DMS153 treated with DMSO at 0.1 percent for 48 hours (cell line): Measurements from ENCODE around the gene DTNBP1.

ENCODE experiments used
- DNase-seq: peaks from one replicate; lab custom pipeline; 2025; ENCODE audit not compliant: unreplicated experiment; lab: John Stamatoyannopoulos, UW

The DTNBP1 gene

DNA sequence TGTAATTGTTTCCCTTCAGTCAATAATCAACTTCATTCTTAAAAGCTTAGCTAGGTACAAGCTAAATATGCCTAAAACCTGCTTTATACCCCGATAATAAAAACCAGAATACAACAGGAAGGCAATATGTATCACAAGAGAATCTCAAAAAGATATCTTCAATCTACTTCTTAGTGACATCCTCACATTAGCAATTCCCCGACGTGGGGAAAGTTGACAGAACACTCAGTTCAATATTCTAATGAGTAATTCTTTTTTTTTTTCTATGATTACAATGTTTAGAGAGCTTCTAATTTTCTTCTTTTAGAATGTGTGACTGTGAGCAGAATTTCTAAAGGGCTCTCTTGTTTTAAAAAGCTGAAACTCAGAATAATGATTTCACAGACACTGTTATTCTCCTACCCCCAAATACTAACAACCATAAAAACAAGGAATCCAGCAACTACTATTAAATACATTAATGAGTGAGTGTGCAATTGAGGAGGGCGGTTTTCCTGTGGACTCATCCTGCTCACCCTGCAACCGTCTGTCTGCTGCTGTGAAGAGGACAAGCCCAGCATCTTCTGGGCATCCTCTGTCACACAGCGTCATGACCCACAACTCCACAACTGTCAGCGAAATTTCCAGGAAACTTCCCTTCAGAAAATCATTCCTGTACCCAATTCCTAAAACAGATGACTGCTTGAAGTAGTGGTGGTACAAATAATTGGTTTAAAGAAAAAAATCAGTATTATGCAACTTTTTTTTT lies 68.1 kb downstream of the DTNBP1 start:
- DNase-seq = no peak

GRCh38 chr6:15593798-15594197 lies 69.0 kb downstream of the DTNBP1 start:
- DNase-seq = no peak

DNA sequence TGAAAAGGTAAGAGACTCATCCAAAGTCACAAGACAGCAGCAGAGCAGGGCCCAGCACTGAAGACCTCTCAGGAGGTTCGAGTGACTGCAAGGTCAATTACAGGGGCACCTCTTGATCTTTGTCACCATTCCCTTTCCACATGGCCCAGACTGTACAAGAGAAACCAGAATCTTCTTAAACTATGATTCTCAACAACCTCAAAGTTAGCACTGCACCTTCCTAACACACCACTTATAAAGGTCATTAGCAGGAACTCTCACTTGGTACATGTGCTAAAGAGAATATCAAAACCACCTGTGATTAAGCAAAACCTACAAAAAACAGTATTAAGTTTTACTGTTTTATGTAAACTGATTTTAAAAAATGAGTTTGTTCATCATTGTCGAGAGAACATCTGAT lies 70.2 kb downstream of the DTNBP1 start:
- DNase-seq = no peak

- no peak for DNase-seq
Measured at GRCh38 chr6:15588971-15589634, 73.7 kb downstream of the DTNBP1 start.

- no peak for DNase-seq
Measured at GRCh38 chr6:15586503-15586902, 76.3 kb downstream of the DTNBP1 start.

- DNase-seq = no peak
Measured at GRCh38 chr6:15585760-15586214, 77.0 kb downstream of the DTNBP1 start.

- no peak for DNase-seq
Measured at GRCh38 chr6:15582499-15582898, 80.3 kb downstream of the DTNBP1 start.

DNA sequence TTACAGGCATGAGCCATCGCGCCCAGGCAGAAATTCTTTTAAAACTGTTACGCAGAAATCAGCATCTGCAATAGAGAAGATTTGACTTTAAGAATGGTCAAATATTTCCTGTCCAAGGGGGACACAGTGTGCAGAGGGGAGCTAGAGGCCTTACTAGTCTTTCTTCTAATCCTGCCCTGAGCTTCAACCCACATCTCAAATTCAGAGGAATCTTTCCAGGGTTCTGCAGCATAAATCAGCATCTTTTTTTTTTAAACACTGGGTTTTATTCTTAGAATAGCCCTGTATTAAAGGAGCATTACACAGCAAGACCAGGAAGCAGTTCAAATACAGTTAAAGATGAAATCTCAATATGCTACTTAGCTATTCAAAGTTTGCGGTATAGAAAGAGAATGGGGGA lies 81.1 kb downstream of the DTNBP1 start:
- DNase-seq = no peak

DNA sequence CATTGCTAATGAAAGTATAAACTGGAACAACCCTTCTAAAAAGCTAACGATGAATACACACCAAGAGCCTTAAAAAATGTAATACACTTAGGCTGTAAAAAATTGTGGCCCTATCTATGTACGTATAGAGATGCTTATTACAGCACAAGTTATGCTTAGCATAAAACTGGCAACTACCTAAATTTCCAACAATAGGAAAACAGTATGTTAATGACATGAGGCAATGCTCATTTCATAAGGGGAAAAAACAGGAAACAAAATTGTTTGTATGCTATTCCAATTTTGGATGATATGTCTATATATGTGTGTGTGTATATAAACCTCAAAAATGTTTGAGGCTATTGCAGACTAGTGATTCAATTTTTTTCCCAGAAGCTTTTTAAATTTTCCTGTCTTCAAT lies 82.5 kb downstream of the DTNBP1 start:
- no peak for DNase-seq

DNA sequence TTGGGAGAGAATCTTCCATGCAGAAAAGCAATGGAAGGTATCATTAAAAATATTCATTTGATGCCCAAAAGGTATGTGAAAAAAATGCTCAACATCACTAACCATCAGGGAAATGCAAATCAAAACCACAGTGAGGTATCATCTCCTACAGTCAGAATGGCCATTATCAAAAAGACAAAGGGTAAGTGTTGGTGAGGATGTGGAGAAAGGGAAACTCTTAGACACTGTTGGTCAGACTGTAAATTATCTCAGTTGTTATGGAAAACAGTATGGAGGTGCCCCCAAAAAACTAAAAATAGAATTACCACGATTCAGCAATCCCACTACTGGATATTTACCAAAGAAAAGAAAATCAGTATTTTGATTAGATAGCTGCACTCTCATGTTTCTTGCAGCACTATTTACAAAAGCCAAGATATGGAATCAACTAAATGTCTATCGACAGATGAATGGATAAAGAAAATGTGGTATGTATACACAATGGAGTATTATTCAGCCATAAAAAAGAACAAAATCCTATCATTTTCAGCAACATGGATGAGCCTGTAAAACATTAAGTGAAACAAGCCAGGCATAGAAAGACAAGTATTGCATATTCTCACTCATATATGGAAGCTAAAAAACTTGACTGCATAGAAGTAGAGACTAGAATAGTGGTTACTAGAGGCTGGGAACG lies 84.0 kb downstream of the DTNBP1 start:
- DNase-seq = no peak

DNA sequence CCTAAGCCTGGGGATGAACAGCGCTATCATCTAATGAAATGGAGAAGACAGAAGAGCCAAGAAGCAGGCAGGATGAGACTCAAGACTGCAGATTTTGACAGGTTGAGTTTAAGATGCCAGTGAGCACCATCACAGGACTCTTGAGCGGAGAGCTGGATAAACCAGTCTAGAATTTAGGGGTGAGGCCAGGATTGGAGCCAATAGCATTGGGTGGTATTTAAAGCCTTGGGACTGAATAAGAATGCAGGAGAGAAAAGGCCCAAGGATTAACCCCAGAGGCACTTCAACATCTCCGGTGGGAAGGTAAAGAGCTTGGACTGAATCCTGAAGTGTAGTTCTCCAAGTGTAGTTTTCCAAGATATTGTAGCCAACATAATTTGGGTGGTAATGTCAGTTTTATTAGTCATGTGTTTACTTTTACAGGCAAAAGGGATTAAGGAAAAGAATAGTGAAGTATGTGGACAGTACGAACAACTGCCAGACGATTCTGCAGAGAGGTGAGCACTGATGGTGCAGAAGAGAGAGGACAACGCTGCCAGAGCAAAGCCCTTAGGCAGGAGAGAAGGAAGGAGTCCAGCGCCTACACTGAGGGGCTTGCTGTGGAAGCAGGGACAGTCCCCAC lies 85.2 kb downstream of the DTNBP1 start:
- DNase-seq = no peak

GRCh38 chr6:15577106-15577505 lies 85.7 kb downstream of the DTNBP1 start:
- no peak for DNase-seq

- no peak for DNase-seq
Measured at GRCh38 chr6:15575357-15576033, 87.3 kb downstream of the DTNBP1 start.

DNA sequence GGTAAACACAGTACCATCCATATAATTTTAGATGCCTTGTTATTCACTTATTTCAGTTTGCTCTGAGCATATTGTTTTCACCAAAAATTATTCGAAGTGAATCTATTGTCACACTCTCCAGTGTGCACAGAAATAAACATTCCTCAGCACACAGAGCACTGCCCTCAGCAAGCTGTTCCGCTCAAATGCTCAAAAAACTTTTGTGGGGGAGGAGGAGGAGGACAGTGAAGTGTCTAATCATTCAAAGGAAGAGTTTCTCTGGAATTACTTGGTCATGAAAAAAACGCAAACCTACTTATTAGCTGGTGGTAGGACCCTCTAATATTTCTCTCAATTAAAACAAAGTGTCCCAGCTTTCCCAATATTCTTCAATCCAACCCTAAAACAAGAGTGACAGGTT lies 88.3 kb downstream of the DTNBP1 start:
- DNase-seq = no peak

GRCh38 chr6:15574023-15574422 lies 88.8 kb downstream of the DTNBP1 start:
- DNase-seq = no peak

- no peak for DNase-seq
Measured at GRCh38 chr6:15573384-15573783, 89.4 kb downstream of the DTNBP1 start.

DNA sequence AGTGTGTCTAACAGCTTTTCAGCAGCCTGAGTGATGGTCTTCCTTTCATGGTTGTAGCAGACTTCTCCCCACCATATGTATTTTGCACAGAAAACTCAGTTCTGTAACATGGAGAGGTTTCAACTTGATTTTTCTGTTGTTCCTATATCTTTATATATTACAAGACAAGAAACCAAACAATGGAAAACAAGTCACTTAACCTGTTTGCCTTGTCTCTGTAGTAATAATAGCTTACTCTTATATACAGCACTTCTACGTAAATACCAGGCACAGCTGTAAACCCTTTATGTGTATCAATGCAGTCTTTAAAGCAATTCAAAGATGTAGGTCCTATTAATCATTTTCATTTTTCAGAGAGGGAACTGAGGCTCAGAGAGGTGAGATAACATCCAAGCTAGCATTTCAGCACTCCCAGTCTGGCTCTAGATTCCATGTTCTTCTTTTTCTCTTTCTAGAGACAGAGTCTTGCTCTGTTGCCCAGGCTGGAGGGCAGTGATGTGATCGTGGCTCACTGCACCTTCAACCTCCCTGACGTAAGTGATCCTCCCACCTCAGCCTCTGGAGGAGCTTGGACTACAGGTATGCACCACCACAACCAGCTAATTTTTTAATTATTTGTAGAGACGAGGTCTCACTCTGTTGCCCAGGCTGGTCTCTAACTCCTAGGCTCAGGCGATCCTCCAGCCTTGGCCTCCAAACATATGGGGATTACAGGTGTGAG lies 90.4 kb downstream of the DTNBP1 start:
- no peak for DNase-seq

DNA sequence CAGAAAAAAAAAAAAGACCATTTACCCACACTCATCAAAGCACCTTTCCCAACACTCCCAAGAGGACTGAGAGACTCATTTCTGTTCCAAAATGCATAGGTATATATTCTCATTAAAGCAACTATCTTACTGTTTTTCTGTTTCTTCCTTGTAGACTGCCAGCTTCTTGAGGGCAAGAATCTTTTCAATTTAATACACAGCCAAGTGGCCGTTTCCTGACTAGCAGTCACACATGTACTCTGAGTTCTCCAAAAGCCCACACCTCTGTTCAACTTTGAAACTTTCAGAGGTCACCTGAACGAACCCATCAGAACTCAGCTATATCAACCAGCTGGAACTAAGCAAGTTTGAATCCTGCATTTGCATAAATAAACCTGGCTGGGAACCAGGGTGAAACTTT lies 92.7 kb downstream of the DTNBP1 start:
- no peak for DNase-seq

- DNase-seq = no peak
Measured at GRCh38 chr6:15569035-15569995, 93.5 kb downstream of the DTNBP1 start.
